ENCODE measurements around the gene CSNK1D.

CSNK1D gene

DNA sequence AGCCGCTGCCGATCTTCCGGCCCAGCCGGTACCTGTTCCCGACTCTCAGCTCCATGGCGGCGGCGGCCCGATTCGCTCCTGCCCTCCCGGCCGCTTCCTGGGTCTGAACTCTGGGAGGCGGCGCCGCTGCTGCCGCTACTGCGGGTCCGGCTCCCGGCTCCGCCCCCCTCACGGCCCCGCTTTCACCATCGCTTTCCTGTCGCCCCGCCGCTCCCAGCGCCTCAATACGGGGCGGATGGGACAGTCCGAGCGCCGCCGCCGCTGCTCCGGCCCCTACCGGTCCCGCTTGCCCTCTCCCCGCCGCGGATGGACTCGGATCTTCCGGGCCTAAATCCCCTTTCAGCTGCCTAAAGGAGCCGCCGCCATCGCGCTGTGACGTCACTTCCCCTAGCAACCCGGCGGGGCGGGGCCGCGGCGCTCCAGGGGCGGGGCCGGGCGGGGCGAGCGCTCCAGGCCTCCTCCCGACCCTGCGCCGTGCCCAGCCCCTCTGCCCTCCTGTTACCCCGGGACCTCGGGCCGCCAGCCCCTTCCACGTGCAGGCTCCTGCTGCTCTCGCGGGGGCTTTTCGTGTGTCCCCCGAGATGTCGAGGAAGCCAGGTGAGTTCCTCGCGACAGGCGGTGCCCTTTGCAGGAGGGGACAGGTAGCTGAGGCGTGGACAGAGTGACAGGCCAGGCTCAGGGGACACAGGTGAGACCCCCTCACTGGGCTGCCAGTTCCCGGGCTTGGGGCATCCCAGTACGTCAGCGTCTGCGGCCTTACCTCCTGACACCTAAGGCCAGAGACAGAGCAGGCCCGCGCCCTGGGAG lies at the start of gene CSNK1D:
TSS of gene CSNK1D (minus strand) at position 374 of the 807 bp plus-strand sequence. CDS start at position 55, 319 bp downstream.
- DNase-seq: peak; percentile 90

DNA sequence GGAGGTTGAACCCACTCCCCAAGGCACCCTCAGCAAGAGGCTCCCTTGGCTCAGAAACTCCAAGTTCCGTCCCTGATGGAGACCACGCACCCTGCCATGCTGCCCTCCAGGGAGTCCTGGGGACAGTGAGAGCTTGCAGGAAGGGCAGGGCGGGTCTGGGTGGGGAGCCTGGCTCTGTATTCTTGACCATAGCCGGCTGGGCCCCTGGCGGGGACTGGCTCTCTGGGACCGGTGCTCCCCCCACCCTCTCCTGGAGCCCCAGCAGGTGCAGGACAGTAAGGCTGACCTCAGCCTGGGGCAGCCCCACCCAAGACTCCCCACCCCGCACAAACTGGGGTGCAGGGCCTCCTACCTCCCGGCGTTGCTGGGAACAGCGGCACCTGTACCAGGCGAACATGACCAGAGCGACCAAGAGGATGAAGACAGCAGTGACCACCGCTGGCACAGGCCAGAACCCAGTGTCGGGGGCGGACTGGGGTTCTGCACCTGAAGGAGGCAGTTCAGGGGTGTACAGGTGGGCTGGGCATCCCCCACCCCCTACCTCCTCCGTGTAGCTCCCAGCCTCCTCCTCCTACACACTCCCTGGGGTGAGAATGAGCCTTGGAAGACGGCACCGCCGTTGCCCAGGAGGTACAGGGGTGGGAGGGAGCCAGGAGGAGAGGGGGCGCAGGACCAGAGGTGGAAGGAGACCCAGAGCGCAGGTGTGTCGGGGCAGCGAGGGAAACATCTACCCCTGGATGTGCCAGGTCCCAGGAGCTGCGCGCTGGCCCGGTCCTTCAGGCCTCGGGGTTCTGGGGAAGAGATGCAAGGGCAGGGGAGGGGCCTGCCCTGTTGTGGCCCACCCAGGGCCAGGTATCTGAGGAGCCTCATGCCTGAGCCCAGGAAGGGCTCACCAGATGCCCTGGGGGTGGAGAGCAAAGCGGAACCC lies 49.3 kb upstream of the CSNK1D start:
- no peak for DNase-seq

DNA sequence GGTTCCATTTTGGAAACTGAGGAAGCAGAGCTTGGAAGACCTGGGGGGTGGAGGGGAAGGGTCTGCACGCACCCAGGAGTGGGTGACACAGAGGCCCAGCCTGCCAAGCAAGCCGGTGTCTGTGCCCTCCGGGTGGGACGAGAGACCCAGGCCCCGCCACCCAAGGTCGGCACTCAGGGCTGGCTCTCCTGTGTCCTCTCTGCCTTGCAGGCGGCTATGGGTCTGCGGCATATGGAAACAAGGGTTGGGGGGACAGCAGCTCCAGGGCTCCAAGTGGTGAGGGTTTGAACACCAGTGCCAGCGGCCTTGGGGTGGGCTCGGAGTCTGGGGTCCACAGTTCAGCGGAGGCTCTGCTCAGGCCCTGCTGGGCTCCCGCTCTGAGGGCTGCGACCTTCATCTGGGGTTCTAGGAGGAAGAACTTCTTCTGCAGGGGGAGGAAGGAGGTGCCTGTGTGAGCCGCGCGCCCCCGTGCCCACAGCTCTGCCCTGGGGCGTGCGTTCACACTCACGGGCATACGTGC lies 48.5 kb upstream of the CSNK1D start:
- DNase-seq: no peak

DNA sequence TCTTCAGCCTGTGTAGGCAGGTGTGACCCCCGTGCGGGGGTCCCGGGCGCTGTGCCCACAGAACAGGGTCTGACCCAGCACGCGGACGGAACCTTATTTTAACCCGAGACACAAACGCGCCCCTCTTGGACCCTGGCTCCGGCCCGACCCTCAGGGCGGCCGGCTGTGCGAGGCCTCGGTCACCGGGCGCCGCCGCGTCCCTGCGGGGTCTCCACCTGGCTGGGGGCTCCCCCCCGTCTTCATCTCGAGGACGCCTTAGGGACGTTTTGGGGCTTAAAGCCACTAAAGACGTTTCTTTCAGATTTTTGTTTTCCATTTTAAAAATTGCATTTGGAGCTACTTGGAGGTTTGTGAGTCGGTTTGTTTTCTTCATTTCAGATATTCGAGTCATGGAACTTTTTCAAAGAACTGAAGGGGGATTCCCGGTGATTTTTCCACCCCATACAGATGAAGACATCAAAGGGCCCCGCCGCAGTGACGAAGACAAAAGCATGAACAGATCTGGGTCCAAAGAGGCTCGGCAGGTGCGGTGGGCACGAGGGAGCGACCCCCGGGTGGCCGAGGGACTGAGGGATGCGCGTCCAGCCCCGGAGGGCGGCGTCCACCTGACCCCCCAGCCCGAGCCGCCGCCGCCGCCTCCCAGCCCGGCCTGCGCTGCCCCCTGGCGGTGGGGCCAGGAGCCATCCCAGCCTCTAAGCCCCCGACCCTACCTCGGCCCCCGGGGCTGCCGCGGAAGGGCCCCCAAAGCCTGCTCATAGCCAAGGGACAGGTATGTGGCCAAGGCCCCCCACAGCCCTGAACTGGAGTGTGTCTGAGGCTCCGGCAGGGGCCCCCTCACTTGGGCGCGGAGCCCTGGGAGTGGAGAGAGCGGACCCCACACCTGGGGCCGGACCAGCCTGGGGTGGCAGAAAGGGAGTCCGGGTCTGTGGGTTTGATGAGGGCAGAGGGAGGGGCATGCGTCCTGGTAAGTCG lies 47.7 kb upstream of the CSNK1D start:
- DNase-seq: peak; percentile 41

DNA sequence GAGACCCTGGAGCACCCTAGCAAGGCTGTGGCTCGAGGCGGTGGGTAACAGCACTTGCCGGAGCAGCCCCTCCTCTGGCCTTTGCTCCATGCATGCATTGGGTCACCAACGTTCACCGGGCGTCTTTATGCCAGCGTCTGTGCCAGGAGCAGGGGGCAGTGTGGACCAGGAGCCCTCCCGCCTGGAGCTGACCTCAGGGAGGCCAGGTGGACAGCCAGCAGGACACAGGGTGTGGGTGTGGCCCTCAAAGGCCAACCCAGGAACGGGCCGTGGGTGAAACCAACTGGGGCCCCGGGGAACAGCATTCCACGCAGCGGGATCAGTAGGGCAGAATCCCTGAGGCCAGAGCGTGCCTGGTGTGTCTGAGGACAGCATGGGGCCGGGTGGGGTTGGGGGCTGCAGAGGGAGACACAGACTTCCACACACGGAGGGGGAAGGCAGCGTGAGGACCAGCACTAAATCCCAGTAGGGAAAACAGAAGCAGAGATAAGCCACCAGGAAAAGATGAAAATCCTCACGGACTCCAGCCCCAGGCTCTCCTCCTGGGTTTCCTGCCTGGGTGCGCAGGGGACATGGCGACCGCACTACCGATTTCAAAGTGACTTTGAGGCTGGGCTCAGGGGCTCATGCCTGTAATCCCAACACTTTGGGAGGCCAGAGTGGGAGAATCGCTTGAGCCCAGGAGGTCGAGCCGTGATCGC lies 46.8 kb upstream of the CSNK1D start:
- no peak for DNase-seq

DNA sequence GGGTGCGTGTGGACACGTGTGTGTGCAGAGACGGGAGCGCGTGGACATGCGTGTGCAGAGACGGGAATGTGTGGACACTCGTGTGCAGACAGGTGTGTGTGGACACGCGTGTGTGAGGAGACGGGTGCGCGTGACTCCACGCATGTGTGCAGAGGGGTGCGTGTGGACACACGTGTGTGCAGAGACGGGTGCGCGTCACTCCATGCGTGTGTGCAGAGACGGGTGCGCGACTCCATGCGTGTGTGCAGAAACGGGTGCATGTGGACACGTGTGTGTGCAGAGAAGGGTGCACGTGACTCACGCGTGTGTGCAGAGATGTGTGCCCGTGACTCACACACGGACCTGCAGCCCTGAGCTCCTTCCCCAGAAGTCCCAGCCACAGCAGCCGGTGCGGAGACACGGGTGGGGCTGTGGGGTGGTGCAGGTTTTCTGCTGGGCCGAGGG lies 46.1 kb upstream of the CSNK1D start:
- DNase-seq: no peak

DNA sequence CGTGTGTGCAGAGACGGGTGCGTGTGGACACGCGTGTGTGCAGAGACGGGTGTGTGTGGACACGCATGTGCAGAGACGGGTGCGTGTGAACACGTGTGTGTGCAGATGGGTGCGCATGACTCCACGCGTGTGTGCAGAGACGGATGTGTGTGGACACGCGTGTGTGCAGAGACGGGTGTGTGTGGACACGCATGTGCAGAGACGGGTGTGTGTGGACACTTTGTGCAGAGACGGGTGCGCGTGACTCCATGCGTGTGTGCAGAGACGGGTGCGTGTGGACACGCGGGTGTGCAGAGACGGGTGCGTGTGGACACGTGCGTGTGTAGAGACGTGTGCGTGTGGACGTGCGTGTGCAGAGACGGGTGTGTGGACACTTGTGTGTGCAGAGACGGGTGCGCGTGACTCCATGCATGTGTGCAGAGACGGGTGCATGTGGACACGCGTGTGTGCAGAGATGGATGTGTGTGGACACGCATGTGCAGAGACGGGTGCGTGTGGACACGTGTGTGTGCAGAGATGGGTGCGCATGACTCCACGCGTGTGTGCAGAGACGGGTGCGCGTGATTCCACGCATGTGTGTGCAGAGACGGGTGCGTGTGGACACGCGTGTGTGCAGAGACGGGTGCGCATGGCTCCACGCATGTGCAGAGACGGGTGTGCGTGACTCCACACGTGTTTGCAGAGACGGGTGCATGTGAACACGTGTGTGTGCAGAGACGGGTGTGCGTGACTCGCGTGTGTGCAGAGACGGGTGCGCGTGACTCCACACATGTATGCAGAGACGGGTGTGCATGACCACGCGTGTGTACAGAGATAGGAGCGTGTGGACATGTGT lies 45.5 kb upstream of the CSNK1D start:
- no peak for DNase-seq

DNA sequence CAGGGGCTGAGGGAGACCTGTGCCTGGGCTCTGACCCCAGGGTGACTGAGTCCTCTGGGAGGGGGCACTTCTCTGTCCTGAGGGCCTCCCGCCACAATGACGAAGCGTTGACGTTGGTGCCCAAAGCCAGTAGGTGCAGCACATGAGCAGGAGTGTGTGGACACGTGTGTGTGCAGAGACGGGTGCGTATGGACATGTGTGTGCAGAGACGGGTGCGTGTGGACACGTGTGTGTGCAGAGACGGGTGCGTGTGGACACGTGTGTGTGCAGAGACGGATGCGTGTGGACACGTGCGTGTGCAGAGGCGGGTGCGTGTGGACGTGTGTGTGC lies 44.6 kb upstream of the CSNK1D start:
- DNase-seq: no peak

DNA sequence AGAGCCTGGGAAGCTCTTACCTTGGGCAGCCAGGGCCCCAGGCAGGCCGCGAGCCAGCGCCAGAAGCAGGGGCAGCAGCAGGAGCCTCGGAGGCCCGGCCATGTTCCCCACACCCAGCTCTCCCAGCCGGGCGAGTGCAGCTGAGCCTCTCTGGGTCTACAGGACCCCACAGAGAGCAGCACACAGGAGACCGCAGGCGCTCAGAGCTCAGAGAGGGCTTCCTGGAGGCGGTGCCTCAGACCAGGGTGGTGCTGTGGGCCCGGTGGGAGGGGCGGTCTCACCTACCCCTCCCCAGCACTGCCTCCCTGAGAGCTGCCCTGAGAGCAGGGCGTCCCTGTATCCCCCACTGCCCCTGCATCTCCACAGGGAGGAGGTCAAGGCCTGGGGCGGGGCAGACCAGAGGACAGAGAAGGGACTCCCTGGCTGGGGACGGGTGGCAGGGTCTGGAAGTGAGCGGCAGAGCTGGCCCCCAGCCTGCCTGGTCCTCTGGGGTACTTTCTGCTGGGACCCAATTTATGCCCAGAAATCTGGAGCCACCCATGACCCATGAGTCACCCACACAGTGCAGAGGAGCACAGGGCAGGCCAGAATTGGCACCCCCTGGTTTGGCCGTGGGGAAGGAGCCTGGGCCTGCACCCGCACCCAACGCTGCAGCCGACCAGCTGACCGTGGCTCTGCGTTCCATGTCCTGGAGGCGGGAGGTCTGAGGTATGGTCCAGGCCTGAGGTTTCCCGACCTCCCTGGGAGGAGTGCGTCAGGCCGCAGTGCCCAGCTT lies 44.1 kb upstream of the CSNK1D start, which contains the start of gene CD7:
TSS of gene CD7 (minus strand) at position 215 of the 775 bp plus-strand sequence. CDS start at position 102, 113 bp downstream.
- no peak for DNase-seq

DNA sequence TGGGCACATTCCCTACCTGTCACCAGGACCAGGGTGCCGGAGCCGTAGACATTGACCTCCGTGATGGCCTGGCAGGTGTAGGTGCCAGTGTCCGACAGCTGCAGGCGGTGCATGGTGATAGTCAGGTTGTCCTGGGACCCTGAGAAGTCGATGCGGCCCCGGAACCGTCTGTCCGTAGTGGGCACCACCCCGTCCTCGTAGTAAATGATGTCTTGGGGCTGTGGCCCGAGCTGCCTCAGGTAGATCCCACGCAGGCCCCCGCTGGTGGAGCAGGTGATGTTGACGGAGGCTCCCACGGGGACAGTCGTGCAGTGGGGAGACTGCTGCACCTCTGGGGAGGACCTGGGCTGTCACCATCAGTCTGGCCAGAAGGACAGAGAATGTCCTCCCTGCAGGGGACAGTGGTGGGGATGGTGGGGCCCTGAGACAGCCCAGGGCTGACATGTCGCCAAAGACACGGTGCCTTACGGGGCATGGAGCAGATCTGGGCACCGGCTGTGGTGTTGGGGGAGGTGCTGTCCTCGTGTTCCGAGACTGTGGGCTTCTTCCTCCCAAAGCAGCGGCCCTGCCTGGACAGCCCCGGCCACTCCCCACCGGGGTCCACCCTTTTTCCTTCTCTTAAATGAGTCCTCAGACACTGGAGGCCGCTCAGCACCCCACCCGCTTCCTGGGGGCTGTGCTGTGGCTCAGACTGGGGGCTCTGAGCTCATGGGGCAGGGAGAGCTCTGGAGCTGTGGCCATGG lies 43.3 kb upstream of the CSNK1D start:
- DNase-seq: no peak

DNA sequence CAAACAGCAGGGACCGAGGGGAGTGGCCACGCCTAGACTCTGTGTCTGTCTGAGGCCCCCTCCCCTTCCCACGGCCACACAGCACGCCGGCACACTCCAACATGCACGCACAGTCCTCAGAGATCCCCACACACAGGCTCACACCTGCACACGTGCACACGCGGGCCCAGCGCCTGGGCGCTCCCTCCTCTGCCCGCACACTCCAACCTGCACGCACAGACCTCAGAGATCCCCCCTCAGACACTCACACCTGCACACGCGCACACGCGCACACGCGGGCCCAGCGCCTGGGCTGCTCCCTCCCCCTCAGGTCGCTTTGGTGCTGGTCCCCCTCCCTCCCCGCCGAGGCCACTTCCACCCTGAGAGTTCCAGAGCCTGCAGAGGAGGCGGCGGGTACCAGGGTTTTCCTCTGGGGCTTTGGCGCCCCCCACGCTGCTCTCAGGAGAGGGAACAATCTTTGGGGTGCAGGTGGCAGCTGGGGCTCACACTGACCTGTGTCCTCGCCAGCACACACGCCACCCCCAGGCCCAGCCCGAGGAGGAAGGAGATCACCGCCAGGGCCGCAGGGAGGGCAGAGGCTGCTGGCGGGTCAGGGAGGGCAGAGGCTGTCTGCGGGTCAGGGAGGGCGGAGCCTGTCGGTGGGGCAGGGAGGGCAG lies 42.3 kb upstream of the CSNK1D start:
- DNase-seq: no peak

DNA sequence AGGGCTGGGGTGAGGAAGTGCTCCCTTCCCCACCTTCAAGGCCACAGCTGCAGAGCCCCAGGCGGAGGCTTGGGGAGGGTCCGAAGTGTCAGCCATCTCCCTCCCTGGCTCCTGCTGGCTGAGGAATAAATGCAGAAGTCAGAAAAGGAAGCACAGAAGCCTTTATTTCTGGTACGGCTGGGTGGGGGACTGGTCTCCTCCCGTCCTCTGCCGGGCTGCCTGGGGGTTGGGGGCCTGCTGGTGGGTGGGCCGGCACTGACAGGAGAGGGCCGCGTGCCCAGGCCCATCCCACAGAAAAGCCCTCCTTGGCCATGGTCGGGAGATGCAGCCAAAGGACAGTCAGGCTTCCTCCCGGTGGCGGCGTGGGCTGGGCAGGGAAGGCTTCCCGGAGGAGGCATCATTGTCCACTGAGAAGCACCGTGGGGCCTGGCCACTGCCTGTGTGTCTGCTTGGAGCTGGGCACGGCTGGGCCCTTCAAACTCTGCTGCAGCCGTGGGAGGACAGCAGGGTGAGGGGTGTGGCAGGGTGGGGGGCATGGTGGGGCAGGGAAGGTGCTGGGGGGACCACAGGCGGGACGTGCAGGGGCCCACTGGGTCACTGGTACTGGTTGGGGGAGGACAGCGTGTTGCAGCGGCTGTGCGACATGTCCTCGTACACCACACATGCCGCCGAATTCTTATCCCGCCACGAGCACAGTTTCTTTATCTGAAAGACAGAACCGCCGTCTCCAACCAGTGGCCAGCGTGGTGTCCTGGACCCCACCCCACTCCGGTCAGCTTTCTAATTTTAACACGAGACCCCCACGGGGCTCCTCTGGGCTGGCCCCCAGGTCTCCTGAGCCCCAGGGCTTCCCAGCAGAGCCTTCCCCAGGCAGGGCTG lies 41.5 kb upstream of the CSNK1D start:
- no peak for DNase-seq

DNA sequence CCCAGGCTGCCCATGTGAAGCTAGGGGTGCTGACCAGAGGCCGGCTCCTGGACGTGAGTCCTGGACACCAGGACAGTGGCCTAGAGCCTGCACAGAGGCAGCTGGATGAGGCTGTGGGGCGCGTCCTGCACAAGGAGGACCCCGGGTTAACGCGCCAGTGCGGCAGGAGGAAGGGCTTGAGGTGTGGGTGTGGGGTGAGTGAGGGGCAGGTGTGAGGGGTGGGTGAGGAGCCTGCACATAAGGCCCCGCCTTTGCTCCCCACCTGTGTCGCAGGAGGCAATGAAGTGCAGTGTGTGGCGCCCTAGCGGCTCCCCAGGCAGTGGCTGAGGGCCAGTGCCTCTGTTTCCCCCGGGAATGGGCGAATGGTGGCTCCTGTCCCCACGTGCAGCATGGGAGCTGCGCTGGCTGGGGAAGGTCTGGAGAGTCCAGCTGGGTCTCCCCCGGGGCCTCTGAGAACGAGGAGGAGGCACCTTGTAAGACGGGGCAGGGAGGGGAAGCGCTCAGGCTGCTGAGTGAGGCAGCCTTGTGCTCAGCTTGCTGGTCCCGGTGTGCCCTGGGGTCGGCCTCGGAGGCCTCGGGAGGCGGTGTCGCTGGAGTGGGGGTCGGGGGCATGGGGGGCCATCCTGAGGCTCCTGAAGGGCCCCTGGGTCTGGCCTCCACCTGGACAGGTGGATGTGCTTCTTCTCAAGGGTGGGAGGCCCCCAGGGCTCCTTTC lies 40.7 kb upstream of the CSNK1D start:
- DNase-seq: no peak

DNA sequence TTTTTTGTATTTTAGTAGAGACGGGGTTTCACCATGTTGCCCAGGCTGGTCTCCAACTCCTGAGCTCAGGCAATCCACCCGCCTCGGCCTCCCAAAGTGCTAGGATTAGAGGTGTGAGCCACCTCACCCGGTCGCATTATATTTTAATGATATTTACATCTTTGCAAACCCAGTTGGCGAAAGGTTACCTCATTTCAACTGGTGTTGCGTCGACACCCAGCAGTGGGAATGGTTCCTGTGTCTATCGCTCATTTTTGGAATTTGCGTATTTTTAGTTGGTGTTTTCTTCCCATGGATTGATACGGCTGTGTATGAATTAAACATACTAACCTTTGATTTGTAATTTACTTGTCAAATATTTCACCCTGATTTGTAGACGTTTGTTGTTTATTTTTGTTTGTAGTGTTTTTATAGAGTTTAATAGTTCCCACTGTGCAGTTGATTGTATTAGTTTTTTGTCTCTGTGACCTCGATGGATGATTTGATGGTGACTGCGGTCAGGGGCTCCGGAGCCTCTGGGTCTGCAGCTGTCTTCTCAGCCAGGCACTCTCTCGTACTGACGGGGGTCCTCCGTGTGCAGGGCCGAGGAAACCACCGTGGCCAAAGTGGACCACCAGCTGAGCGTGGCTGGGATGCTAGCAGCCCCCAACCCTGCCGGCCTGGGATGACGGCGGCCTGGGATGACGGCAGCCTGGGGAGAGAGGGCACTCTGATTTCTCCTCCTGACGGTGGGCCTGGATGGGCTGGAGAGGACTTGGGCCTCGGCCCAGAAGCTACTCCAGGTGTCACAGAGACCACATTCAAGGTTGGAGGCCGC lies 39.9 kb upstream of the CSNK1D start:
- no peak for DNase-seq

DNA sequence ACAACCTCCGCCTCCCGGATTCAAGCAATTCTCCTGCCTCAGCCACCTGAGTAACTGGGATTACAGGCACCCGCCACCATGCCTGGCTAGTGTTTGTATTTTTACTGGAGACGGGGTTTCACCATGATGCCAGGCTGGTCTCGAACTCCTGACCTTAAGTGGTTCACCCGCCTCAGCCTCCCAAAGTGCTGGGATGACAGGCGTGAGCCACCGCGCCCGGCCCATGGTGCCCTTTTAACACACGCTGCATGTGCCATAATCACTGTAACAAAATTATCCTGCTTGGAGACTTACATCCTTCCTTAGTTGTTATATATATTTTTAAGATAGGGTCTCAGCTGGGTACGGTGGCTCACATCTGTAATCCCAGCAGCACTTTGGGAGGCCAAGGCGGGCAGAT lies 38.5 kb upstream of the CSNK1D start:
- DNase-seq: no peak

DNA sequence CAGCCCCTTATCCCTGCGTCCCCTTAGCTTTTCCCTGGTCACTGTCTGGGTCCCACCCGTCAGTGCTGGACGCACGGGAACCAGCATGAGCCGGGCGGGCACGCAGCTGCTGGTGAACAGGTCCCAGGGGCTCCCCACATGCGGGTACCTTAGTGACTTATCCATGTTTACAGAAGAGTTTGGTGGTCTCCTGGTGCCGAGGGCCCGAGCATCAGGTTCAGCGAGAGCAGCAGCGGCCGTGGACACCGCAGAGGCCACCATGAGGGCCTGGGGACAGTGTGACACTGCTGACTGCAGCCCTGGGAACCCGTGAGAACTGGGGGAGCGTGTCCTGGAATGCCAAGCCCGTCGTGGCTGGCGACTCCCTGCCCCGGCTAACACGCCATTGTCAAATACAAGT lies 37.4 kb upstream of the CSNK1D start:
- DNase-seq: no peak
